Stimulated activated CD4-positive, alpha-beta T cell treated with anti-CD3 and anti-CD28 coated beads, TNF-alpha, amount 100 ng/mL, for 48 hours (primary cell): Measurements from ENCODE around the gene CT83.

Experiments used
- DNase-seq, 3 donors: peaks; one replicate each; pipeline ENCODE4 v3.0.0-alpha.2; 2020; ENCODE audit warnings: low read depth in 3 of 3

The CT83 gene, protein sequence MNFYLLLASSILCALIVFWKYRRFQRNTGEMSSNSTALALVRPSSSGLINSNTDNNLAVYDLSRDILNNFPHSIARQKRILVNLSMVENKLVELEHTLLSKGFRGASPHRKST

DNA sequence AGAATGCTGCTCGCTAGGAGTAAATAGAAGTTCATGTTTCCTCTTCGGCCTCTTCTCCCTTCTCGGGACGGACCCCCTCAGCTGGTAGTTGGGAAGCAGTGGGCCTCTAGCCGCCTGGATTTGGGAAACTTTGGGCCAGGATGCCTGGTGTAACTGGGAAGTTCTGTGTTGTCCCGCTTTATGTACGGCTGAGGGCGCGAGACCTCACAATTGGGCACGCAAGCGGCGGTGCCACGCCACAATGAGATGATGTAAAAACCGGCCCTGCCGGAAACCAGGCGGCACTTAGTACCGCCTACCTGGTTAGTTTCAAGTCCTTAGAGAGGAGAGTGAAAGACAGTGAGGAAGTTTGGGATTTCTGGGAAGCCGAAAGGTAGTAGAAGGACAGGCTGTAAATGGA is at the start of gene CT83:
Gene CT83, minus strand, starts transcription at position 155 of the 400 bp plus-strand sequence. Its CDS starts 120 bp downstream, at position 35.
- DNase-seq = no peak

DNA sequence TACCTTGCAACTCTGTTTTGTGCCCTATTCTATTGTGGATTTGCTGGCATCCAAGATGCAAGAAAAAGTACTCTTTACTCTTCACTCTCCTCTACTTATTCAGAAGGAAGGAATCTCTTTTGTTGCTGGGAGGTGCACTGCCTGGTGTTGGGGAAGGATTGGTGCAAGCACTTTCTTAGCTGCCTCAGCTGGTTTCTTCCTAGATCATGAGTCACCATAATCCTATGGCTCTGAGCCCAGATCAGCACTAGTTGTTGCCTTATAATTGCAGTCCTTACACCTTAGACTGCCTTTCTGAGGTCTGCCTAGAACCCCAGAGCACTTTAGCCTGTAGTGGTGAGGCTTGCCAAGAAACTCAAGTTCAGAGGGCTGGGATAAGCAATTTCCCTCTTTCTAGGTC is 37.0 kb upstream of the CT83 start:
- no peak for DNase-seq

DNA sequence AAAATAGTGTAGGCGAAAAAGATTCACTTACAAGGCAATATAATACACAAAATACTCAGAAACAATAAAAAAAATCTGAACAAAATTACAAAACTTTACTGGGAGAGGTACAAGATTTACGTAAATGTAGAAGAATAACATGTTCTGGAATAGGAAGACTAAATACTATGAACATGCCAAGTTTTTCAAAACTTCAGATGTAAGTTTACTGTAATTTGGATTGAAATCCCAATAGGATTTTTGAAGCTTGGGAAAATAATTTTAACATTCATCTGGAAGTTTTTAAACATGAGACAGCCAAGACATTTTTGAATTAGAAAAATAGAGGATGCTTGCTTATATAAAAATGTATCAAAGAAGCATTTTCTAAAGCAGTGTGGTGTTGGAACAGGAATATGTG is 30.5 kb upstream of the CT83 start:
- no peak for DNase-seq

DNA sequence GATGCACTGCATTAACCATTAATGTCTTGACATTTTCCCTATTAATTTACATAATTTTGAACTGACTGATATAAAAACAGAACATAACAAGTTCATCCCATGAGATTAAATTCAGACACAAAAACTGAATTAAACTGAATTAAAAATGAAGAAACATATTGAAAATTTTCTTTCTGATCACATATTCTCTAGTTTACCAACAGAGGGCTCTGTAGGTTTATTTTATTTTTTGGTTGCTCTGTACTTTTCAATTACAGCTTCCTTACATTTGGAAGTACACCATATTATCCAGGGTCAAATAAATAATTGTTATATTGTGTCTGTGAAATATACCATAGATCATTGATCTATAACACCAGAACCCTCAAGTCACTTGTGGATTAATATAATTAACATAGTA is 27.3 kb upstream of the CT83 start:
- no peak for DNase-seq

DNA sequence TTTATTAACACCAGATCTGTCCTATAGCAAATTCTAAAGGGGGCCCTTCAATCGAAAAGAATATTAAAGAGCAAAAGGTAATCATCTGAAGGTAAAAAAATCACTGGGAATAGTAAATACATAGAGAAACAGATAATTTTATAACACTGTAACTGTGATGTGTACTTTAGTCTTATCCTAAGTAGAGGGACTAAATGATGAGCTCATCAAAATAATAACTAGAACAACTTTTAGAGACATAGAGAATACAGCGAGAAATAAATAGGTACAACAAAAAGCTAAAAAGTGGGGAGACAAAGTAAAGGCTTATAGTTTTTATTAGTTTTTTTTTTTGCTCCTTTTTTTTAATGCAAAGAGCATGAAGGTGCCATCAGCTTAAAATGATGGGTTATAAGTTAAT is 17.3 kb upstream of the CT83 start:
- DNase-seq = no peak

DNA sequence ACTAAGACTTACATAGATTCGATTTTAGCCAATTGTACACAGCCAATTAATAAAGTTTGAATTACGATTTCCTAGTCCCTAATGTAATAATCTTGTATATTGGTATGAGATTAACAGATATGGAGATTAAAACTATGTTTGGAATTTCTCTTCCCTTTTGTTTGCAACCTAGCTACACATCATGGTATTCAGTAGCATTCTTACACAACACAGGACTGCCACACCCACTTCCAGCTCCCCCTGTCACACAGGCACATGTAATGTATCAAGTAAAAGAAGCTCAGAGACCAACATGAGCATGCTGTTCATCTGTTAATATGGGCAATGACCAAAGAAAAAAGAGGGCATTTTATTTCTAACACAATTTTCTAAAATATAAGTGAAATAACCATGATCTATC is 13.6 kb downstream of the CT83 start:
- DNase-seq = no peak

DNA sequence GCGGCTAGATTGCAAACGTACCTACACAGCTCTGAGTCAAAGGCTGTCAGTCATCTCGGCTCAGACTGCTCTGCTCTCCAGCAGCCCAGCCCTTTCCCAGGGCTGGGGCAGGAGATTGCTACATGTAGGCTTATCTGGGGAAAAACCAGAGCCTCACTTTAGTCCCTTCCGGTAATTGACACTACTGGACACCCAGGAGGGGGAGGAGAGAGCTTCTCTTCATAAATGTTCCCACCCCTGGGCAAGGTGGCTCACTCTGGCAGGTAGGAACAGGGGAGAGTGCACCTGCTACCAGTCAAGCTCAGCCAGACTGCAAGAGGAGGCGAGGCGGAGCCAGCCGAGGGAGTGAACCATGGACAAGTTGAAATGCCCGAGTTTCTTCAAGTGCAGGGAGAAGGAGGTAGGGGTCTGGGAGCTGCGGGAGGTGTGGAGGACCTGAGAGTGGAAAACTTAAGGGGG is 26.4 kb downstream of the CT83 start, which contains the start of gene SLC6A14:
Gene SLC6A14, plus strand, starts transcription at position 249 of the 459 bp plus-strand sequence. Its CDS starts 104 bp downstream, at position 353.
- no peak for DNase-seq

DNA sequence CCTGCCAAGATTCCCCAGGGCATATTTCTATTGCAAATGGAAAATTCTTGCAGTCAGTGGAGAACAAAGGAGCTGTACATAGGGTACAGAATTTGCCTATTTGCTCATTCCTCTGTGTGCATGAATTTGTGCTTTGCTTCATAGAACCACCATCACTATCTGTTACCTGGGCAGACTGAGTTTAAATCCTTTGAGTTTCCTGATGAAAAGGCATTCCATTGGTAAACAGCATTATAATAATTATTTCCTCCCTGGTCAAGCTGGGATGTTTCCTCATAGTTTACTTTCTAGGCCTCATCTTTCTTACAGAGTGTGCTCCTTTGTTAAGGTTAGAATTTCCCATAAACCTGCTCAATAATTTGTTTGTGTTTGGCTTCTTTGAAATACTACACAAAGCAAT is 27.2 kb downstream of the CT83 start:
- DNase-seq = no peak

DNA sequence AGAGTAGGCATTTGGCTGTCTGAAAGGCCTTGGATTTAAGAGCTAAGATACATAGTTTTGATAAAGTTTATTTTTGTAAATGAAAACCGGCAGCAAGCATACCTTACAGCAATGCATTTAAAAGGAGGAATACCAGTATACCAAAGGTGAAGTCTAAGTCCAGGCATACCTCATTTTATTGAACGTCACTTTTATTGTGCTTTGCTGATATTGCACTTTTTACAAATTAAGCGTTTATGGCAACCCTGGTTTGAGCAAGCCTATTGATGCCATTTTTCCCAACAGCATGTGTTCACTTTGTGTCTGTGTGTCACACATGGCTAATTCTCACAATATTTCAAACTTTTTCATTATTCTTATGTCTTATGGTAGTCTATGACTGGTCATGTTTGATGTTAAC is 34.8 kb downstream of the CT83 start:
- no peak for DNase-seq

DNA sequence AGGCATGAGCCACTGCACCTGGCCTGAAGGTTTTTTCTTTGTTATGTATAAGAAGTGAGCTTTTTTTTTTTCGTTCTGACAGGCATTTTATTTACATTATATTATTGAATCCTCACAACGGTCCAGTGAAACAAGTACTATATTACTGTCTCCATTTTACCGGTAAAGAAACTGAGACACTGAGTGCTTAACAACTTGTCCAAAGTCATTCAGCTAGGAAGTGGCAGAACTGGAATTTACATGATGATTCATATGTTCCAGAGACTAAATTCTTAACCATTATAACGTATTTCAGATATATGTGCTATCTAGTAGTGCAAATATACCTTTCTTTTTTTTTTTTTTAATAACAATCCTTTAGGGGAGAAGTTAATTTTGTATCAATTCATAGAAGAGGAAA is 44.8 kb downstream of the CT83 start:
- no peak for DNase-seq

DNA sequence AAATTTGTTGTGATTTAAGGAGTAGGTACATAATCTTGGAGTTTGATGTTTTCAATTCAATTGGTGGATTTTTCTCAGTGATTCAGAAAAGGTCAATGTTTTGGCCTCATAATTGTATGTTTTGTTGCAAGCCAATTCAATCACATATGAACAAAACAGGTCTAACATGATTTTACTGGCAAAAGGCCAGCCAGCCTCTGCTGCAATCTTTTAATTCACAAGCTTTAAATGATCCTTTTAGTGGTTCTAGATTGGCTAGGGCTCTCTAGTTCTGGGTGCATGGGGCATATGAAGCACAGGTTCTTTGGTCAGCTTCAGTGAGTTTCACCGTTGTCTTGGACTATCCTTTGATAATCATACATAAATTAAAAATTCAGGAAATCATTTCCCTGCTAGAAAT is 45.6 kb downstream of the CT83 start:
- DNase-seq = no peak

DNA sequence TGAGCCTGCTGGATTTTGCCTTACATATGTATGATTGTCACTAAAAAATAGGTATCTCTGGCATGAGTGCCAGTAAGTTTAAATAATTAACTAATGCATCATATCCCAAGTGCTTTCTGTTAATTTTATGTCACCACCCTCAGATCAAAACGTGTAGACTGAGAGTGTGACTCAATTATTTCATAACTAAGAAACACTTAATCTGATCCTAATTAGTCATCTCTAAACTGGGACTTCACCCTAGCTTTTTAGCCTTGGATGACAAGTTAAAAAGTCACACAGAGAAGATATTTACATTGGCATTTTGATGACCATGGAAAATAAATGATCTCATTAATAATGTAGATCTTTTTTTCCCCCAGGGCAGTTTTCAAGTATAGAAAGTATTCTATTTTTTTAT is 49.5 kb downstream of the CT83 start:
- no peak for DNase-seq
